ENCODE measurements around the gene LRBA.

- no peak for TF ChIP-seq CTCF (IDR thresholded peaks at IDR 0.05)
- TF ChIP-seq POLR2AphosphoS5 (IDR thresholded peaks at IDR 0.05): no peak
- no peak for TF ChIP-seq POLR2A (IDR thresholded peaks at IDR 0.05)
- no peak for TF ChIP-seq EP300 (IDR thresholded peaks at IDR 0.05)
Observed at GRCh38 chr4:150236626-150237025, 778.5 kb downstream of the LRBA start.

Measured in stomach (tissue), 4 donors.